GM12878 (cell line): Measurements from ENCODE around the gene ZCCHC8.

Experiments
- NR2C2 ChIP-seq: IDR thresholded peaks from 2 replicates; pipeline ENCODE4 v1.6.1; 2011; ENCODE audit warnings: borderline replicate concordance, low read depth; ENCODE audit not compliant: control insufficient read depth, insufficient read length
- POLR2AphosphoS5 ChIP-seq: IDR thresholded peaks from 2 replicates; pipeline ENCODE4 v1.6.1; 2011; ENCODE audit warnings: mild to moderate bottlenecking, low read length, inconsistent platforms
- SRF ChIP-seq, 2 experiments: IDR thresholded peaks; 2 replicates each; pipeline ENCODE4 v1.6.1; 2011; ENCODE audit warnings: low read depth in 2 of 2, low read length in 2 of 2, mild to moderate bottlenecking in 1 of 2, moderate library complexity in 1 of 2
- TAF1 ChIP-seq: IDR thresholded peaks from 2 replicates; pipeline ENCODE4 v1.6.1; 2011; ENCODE audit warnings: mild to moderate bottlenecking, low read depth, low read length, borderline replicate concordance
- TF ChIP-seq, protein P1 (sequence below), 3 experiments: IDR thresholded peaks in 2 of 3; conservative IDR thresholded peaks in 1 of 3; 2 replicates each; pipeline ENCODE4 v1.5.1; 2011; ENCODE audit warnings: low read depth in 3 of 3, low read length in 3 of 3, mild to moderate bottlenecking in 3 of 3, control low read depth in 2 of 3, moderate library complexity in 2 of 3, inconsistent platforms in 1 of 3, mixed read lengths in 1 of 3; ENCODE audit not compliant: control insufficient read depth in 2 of 3, insufficient read depth in 1 of 3; ENCODE audit errors: extremely low read depth in 1 of 3
- TF ChIP-seq, protein P2 (sequence below): fragments of 450-650 bp; IDR thresholded peaks from 2 replicates; pipeline ENCODE4 v1.6.1; 2017; ENCODE audit warnings: mild to moderate bottlenecking

DNA sequence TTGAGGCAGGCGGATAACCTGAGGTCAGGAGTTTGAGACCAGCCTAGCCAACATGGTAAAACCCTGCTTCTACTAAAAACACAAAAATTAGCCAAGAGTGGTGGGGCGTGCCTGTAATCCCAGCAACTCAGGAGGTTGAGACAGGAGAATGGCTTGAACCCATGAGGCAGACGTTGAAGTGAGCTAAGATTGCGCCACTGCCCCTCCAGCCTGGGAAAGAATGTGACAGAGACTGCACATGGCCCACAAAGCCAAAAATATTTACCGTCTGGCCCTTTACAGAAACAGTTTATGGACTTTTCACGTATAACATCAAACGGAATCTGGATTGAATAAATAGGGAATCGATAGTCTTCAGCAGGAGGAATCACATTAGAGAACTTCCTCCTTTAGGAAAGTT lies 22.5 kb upstream of the ZCCHC8 start:
- TF ChIP-seq, protein P1, sequence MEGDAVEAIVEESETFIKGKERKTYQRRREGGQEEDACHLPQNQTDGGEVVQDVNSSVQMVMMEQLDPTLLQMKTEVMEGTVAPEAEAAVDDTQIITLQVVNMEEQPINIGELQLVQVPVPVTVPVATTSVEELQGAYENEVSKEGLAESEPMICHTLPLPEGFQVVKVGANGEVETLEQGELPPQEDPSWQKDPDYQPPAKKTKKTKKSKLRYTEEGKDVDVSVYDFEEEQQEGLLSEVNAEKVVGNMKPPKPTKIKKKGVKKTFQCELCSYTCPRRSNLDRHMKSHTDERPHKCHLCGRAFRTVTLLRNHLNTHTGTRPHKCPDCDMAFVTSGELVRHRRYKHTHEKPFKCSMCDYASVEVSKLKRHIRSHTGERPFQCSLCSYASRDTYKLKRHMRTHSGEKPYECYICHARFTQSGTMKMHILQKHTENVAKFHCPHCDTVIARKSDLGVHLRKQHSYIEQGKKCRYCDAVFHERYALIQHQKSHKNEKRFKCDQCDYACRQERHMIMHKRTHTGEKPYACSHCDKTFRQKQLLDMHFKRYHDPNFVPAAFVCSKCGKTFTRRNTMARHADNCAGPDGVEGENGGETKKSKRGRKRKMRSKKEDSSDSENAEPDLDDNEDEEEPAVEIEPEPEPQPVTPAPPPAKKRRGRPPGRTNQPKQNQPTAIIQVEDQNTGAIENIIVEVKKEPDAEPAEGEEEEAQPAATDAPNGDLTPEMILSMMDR (IDR thresholded peaks at IDR 0.05 in 2 of 3, conservative IDR thresholded peaks at IDR 0.05 in 1 of 3; ENCODE audit: control insufficient read depth in 2 of 3, extremely low read depth in 1 of 3, insufficient read depth in 1 of 3, low read depth in 3 of 3, low read length in 3 of 3), result no peak
- TF ChIP-seq POLR2AphosphoS5 (0 out of 2 replicates have a peak, but pooled peaks have one; percentile 27), NR2C2 (no peak), SRF (IDR thresholded peaks at IDR 0.05; ENCODE audit: low read depth in 2 of 2, low read length in 2 of 2) (no peak), TAF1 (no peak)
- TF ChIP-seq, protein P2, sequence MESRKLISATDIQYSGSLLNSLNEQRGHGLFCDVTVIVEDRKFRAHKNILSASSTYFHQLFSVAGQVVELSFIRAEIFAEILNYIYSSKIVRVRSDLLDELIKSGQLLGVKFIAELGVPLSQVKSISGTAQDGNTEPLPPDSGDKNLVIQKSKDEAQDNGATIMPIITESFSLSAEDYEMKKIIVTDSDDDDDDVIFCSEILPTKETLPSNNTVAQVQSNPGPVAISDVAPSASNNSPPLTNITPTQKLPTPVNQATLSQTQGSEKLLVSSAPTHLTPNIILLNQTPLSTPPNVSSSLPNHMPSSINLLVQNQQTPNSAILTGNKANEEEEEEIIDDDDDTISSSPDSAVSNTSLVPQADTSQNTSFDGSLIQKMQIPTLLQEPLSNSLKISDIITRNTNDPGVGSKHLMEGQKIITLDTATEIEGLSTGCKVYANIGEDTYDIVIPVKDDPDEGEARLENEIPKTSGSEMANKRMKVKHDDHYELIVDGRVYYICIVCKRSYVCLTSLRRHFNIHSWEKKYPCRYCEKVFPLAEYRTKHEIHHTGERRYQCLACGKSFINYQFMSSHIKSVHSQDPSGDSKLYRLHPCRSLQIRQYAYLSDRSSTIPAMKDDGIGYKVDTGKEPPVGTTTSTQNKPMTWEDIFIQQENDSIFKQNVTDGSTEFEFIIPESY, result no peak
